Keratinocyte (primary cell): ENCODE results near the gene ADGRL3. TPM values are rescaled to one million over a fixed set of nuclear protein-coding genes. Genes with fewer than 3 reads are reported as not detected.

ENCODE experiments used
- DNase-seq: peaks from one replicate; pipeline ENCODE4 v3.0.0-alpha.2; 2011; ENCODE audit warnings: low read depth, missing footprints, low spot score
- FAIRE-seq: peaks from 2 replicates; lab custom pipeline; 2011; peaks lifted over from hg19 to GRCh38; lab: Jason Lieb, UNC
- H2AFZ ChIP-seq: 2 replicates; pipeline ENCODE4 v1.6.0; 2012; ENCODE audit warnings: low read length, control low read depth, inconsistent platforms; ENCODE audit not compliant: control insufficient read depth
- H3K27ac ChIP-seq: 2 replicates; pipeline ENCODE4 v1.5.1; 2011; ENCODE audit warnings: low read length; ENCODE audit not compliant: control insufficient read depth, insufficient read depth
- H3K27me3 ChIP-seq: 3 replicates; pipeline ENCODE4 v1.6.0; 2011; ENCODE audit warnings: low read length; ENCODE audit not compliant: control insufficient read depth, insufficient read depth; ENCODE audit errors: extremely low read depth
- H3K36me3 ChIP-seq, 2 experiments: 2 replicates in 1 of 2; 3 replicates in 1 of 2; pipeline ENCODE4 v1.5.1; 2011; ENCODE audit warnings: low read length in 2 of 2, mild to moderate bottlenecking in 1 of 2; ENCODE audit not compliant: control insufficient read depth in 2 of 2, insufficient read depth in 2 of 2; ENCODE audit errors: extremely low read depth in 1 of 2
- H3K4me1 ChIP-seq: 3 replicates; pipeline ENCODE4 v1.5.1; 2011; ENCODE audit warnings: low read length; ENCODE audit not compliant: control insufficient read depth, insufficient read depth; ENCODE audit errors: extremely low read depth
- H3K4me2 ChIP-seq: 3 replicates; pipeline ENCODE4 v1.6.0; 2011; ENCODE audit warnings: low read depth, low read length; ENCODE audit not compliant: control insufficient read depth, insufficient read depth; ENCODE audit errors: extremely low read depth
- H3K4me3 ChIP-seq, 3 experiments: fragments of 200-600 bp in 1 of 3; sonication (generic) in 1 of 3; 2 replicates in 2 of 3; 3 replicates in 1 of 3; pipeline ENCODE4 v1.5.1; 2011 to 2016; ENCODE audit warnings: low read length in 3 of 3, mild to moderate bottlenecking in 3 of 3, control low read depth in 2 of 3, inconsistent platforms in 1 of 3, low read depth in 1 of 3, mixed read lengths in 1 of 3, mixed run types in 1 of 3, moderate library complexity in 1 of 3; ENCODE audit not compliant: control insufficient read depth in 2 of 3, insufficient read depth in 2 of 3; ENCODE audit errors: extremely low read depth in 1 of 3
- H3K79me2 ChIP-seq: 2 replicates; pipeline ENCODE4 v1.6.0; 2012; ENCODE audit warnings: low read length; ENCODE audit not compliant: control insufficient read depth, insufficient read depth
- H3K9ac ChIP-seq: 3 replicates; pipeline ENCODE4 v1.6.0; 2011; ENCODE audit warnings: low read length; ENCODE audit not compliant: control insufficient read depth, insufficient read depth; ENCODE audit errors: extremely low read depth
- H3K9me1 ChIP-seq: 3 replicates; pipeline ENCODE4 v1.6.0; 2011; ENCODE audit warnings: low read length; ENCODE audit not compliant: control insufficient read depth, insufficient read depth; ENCODE audit errors: extremely low read depth
- H3K9me3 ChIP-seq: 2 replicates; pipeline ENCODE4 v1.5.1; 2012; ENCODE audit warnings: low read depth, low read length; ENCODE audit not compliant: control insufficient read depth
- H4K20me1 ChIP-seq: 3 replicates; pipeline ENCODE4 v1.6.0; 2011; ENCODE audit warnings: low read length; ENCODE audit not compliant: control insufficient read depth, insufficient read depth; ENCODE audit errors: extremely low read depth
- CTCF ChIP-seq, 3 experiments: IDR thresholded peaks in 1 of 3; conservative IDR thresholded peaks in 1 of 3; optimal IDR thresholded peaks in 1 of 3; 2 replicates in 2 of 3; 3 replicates in 1 of 3; pipeline versions ENCODE3 to v1.5.1; 2011; ENCODE audit warnings: low read length in 3 of 3, mild to moderate bottlenecking in 3 of 3, moderate library complexity in 2 of 3, control low read depth in 1 of 3, inconsistent platforms in 1 of 3; ENCODE audit not compliant: insufficient read depth in 2 of 3; ENCODE audit errors: extremely low read depth in 1 of 3
- EZH2 ChIP-seq: IDR thresholded peaks from one replicate; pipeline ENCODE4 v1.6.1; 2012; ENCODE audit warnings: inconsistent platforms, mild to moderate bottlenecking, low read length, moderate library complexity
- dilution Hi-C: fragments of 300-500 bp; cut with MboI; formaldehyde crosslinking; loops from one replicate; pipeline ENCODE4 v1.7.0; 2020; ENCODE audit warnings: low sequenced_read_pairs; ENCODE audit not compliant: extremely low pct_ligation_motif_present
- polyA plus RNA-seq, 5 experiments: library from polyadenylated mRNA; depleted of rRNA in 3 of 5; stranded (reverse) in 3 of 5; stranded (forward) in 1 of 5; unstranded in 1 of 5; fragments of >200 nt; gene quantifications; 1 replicate in 1 of 5; 2 replicates in 3 of 5; 3 replicates in 1 of 5; pipeline versions ENCODE4 v1.2.1 to v1.2.3, GENCODE V29; 2011 to 2012; ENCODE audit warnings: missing spikeins in 2 of 5, low read depth in 1 of 5, low replicate concordance in 1 of 5

The ADGRL3 gene
- polyA plus RNA-seq, 1 donor (not counting 4 experiments of a cell fraction or from before 2014, with no cell fraction given), result 0.18 TPM

GRCh38 chr4:61995717-61996340, 795.7 kb downstream of the ADGRL3 start:
- no peak overlapping the region for H3K9ac ChIP-seq
- H2AFZ ChIP-seq, result no peak overlapping the region
- H3K79me2 ChIP-seq, result no peaks in the 10 kb centered on the region
- FAIRE-seq (no peak), DNase-seq (no peak)
- H3K9me1 ChIP-seq, result no peaks in the 10 kb centered on the region
- H3K9me3 ChIP-seq, result no peaks in the 10 kb centered on the region
- no peak overlapping the region for H3K4me2 ChIP-seq
- no peak overlapping the region for H3K4me3 ChIP-seq
- no peak for TF ChIP-seq CTCF (optimal IDR thresholded peaks at IDR 0.05 in 1 of 3, IDR thresholded peaks at IDR 0.05 in 1 of 3, conservative IDR thresholded peaks at IDR 0.05 in 1 of 3; ENCODE audit: extremely low read depth in 1 of 3, insufficient read depth in 2 of 3, low read length in 3 of 3)
- no peak for TF ChIP-seq EZH2
- dilution Hi-C loops, result no loop called here
- H3K27ac ChIP-seq, result no peak overlapping the region
- no peaks in the 10 kb centered on the region for H3K4me1 ChIP-seq
- no peaks in the 10 kb centered on the region for H3K27me3 ChIP-seq
- H4K20me1 ChIP-seq, result no peaks in the 10 kb centered on the region
- H3K36me3 ChIP-seq, result no peaks in the 10 kb centered on the region

GRCh38 chr4:61996943-61997342, 796.8 kb downstream of the ADGRL3 start:
- no peaks in the 10 kb centered on the region for H3K9me3 ChIP-seq
- no peak for TF ChIP-seq EZH2
- TF ChIP-seq CTCF (optimal IDR thresholded peaks at IDR 0.05 in 1 of 3, IDR thresholded peaks at IDR 0.05 in 1 of 3, conservative IDR thresholded peaks at IDR 0.05 in 1 of 3; ENCODE audit: extremely low read depth in 1 of 3, insufficient read depth in 2 of 3, low read length in 3 of 3), result no peak
- no peaks in the 10 kb centered on the region for H3K9me1 ChIP-seq
- dilution Hi-C loops, result no loop called here
- H3K27ac ChIP-seq, result no peak overlapping the region
- no peak overlapping the region for H3K9ac ChIP-seq
- H3K4me2 ChIP-seq, result no peak overlapping the region
- H3K4me3 ChIP-seq, result no peak overlapping the region
- no peaks in the 10 kb centered on the region for H3K36me3 ChIP-seq
- no peaks in the 10 kb centered on the region for H3K79me2 ChIP-seq
- no peak overlapping the region for H2AFZ ChIP-seq
- H3K27me3 ChIP-seq, result no peaks in the 10 kb centered on the region
- DNase-seq (no peak), FAIRE-seq (no peak)
- no peaks in the 10 kb centered on the region for H4K20me1 ChIP-seq
- no peaks in the 10 kb centered on the region for H3K4me1 ChIP-seq
